Loucy (cell line): ENCODE measurements around the gene RAB7A.

Experiments used
- EZH2phosphoT487 ChIP-seq: fragments of 200-600 bp; IDR thresholded peaks from 2 replicates; pipeline ENCODE4 v1.6.1; 2018; ENCODE audit warnings: antibody characterized with exemption, mild to moderate bottlenecking, moderate library complexity, borderline replicate concordance
- TF ChIP-seq, protein P1 (sequence below): fragments of 200-600 bp; sonication (generic); conservative IDR thresholded peaks from 2 replicates; pipeline ENCODE4 v1.5.1; 2014; ENCODE audit warnings: mild to moderate bottlenecking, antibody characterized with exemption, low read length

DNA sequence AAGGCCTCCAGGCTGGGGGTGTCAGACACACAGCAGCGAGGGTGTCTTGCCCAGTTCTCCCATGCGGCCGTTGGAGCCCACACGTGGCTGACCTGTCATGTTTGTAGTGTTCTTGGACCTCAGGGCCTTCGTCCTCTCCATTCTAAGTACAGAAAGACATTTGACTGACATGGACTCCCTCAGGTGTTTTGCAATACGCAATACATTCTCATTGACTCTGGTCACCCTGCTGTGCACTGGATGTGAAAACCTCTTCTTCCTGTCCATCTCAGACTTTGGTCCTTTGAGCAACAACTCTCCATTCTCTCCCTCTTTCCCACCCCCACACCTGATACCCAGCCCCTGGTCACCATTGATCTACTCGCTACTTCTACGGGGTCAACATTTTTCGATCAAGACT is 124.6 kb downstream of the RAB7A start:
- TF ChIP-seq, protein P1, sequence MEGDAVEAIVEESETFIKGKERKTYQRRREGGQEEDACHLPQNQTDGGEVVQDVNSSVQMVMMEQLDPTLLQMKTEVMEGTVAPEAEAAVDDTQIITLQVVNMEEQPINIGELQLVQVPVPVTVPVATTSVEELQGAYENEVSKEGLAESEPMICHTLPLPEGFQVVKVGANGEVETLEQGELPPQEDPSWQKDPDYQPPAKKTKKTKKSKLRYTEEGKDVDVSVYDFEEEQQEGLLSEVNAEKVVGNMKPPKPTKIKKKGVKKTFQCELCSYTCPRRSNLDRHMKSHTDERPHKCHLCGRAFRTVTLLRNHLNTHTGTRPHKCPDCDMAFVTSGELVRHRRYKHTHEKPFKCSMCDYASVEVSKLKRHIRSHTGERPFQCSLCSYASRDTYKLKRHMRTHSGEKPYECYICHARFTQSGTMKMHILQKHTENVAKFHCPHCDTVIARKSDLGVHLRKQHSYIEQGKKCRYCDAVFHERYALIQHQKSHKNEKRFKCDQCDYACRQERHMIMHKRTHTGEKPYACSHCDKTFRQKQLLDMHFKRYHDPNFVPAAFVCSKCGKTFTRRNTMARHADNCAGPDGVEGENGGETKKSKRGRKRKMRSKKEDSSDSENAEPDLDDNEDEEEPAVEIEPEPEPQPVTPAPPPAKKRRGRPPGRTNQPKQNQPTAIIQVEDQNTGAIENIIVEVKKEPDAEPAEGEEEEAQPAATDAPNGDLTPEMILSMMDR: no peak
- no peak for TF ChIP-seq EZH2phosphoT487
